HCT116 (cell line): ENCODE results near the gene DCST2. TPM values are rescaled to one million over a fixed set of nuclear protein-coding genes. Genes with fewer than 3 reads are reported as not detected.

Experiments
- ATAC-seq: fragments of 200-7000 bp; cut with Tn5 transposase; 2 replicates; pipeline ENCODE4 v1.9.1; 2020; ENCODE audit warnings: mild to moderate bottlenecking, moderate library complexity
- Bru-seq: library from RNA; stranded (reverse); fragments of 400-500 nt; gene quantifications from one replicate; lab custom pipeline; 2021; lab: Mats Ljungman, UMichigan
- BruChase-seq, 2 experiments: library from RNA; stranded (reverse); fragments of 400-500 nt; gene quantifications; one replicate each; lab custom pipeline; 2021; lab: Mats Ljungman, UMichigan
- BruUV-seq: library from RNA; stranded (reverse); fragments of 400-500 nt; replicated peaks from 2 replicates; lab custom pipeline; 2021; lab: Mats Ljungman, UMichigan
- CTCF ChIA-PET: fragments of 300-600 bp; sonication (Branson Sonifier 250); formaldehyde crosslinking; loops from one replicate; lab custom pipeline; 2021; ENCODE audit warnings: antibody characterized with exemption; lab: Charles Lee
- POLR2A ChIA-PET: fragments of 300-600, 350-600 bp; sonication (Branson Sonifier 250); formaldehyde crosslinking; loops from one replicate; lab custom pipeline; 2021; ENCODE audit warnings: antibody characterized with exemption; lab: Charles Lee
- RAD21 ChIA-PET, 2 experiments: fragments of 300-600 bp; sonication (Branson Sonifier 250); formaldehyde crosslinking; loops; one replicate each; lab custom pipeline; 2023; ENCODE audit warnings: low total read pairs in 2 of 2; ENCODE audit not compliant: uncharacterized antibody in 2 of 2, unreplicated experiment in 2 of 2, low non-redundant PET in 1 of 2; lab: Charles Lee
- DNase-seq: peaks from one replicate; pipeline ENCODE4 v3.0.0-alpha.2; 2010; ENCODE audit warnings: low read depth, low spot score
- H2AFZ ChIP-seq: fragments of 200-600 bp; shearing (Covaris generic), sonication (generic); 2 replicates; pipeline ENCODE4 v1.6.1; 2017; ENCODE audit warnings: low read depth, mixed run types, mixed read lengths, antibody characterized with exemption, low read length; ENCODE audit not compliant: poor library complexity, severe bottlenecking
- H3K27ac ChIP-seq: 2 replicates; pipeline ENCODE4 v1.5.1; 2012; ENCODE audit warnings: low read depth, low read length
- H3K27me3 ChIP-seq: fragments of 200-600 bp; sonication (generic); 2 replicates; pipeline ENCODE4 v1.6.1; 2016; ENCODE audit warnings: mixed run types, low read length, mixed read lengths; ENCODE audit not compliant: insufficient read depth
- H3K36me3 ChIP-seq, 2 experiments: fragments of 200-500 bp in 1 of 2; fragments of 200-600 bp in 1 of 2; sonication (Bioruptor generic) in 1 of 2; sonication (generic) in 1 of 2; 2 replicates each; pipeline versions ENCODE4 v1.5.1 to v1.6.1; 2014 to 2016; ENCODE audit warnings: low read length in 2 of 2, inconsistent platforms in 1 of 2, mixed read lengths in 1 of 2, mixed run types in 1 of 2; ENCODE audit not compliant: insufficient read depth in 2 of 2, control insufficient read depth in 1 of 2
- H3K4me1 ChIP-seq, 2 experiments: fragments of 200-600 bp in 1 of 2; sonication (generic) in 1 of 2; 2 replicates each; pipeline versions ENCODE4 v1.5.1 to v1.6.1; 2012 to 2017; ENCODE audit warnings: low read length in 2 of 2, inconsistent platforms in 1 of 2, mild to moderate bottlenecking in 1 of 2, mixed read lengths in 1 of 2, mixed run types in 1 of 2, moderate library complexity in 1 of 2; ENCODE audit not compliant: insufficient read depth in 2 of 2, control insufficient read depth in 1 of 2
- H3K4me2 ChIP-seq: fragments of 200-600 bp; sonication (generic); 2 replicates; pipeline ENCODE4 v1.6.1; 2017; ENCODE audit warnings: mixed run types, low read length, mixed read lengths
- H3K4me3 ChIP-seq, 2 experiments: fragments of 200-600 bp in 1 of 2; sonication (generic) in 1 of 2; replicated peaks in 1 of 2; 2 replicates each; pipeline ENCODE4 v1.5.1; 2011 to 2016; ENCODE audit warnings: low read length in 2 of 2, control low read depth in 1 of 2, low read depth in 1 of 2, mild to moderate bottlenecking in 1 of 2, mixed read lengths in 1 of 2, mixed run types in 1 of 2
- H3K79me2 ChIP-seq: fragments of 200-600 bp; sonication (generic); 2 replicates; pipeline ENCODE4 v1.6.1; 2017; ENCODE audit warnings: mild to moderate bottlenecking, mixed run types, low read length, moderate library complexity, mixed read lengths; ENCODE audit not compliant: insufficient read depth
- H3K9ac ChIP-seq: fragments of 200-600 bp; sonication (generic); 2 replicates; pipeline ENCODE4 v1.6.1; 2016; ENCODE audit warnings: low read length, mixed read lengths
- H3K9me2 ChIP-seq: fragments of 200-600 bp; sonication (generic), shearing (Covaris generic); 2 replicates; pipeline ENCODE4 v1.6.1; 2017; ENCODE audit warnings: mixed run types, mild to moderate bottlenecking, moderate library complexity; ENCODE audit not compliant: insufficient read depth
- H3K9me3 ChIP-seq, 2 experiments: fragments of 200-500 bp in 1 of 2; fragments of 200-600 bp in 1 of 2; sonication (Bioruptor generic) in 1 of 2; sonication (generic) in 1 of 2; 2 replicates each; pipeline ENCODE4 v1.6.1; 2014 to 2017; ENCODE audit warnings: low read length in 2 of 2, mixed read lengths in 2 of 2, inconsistent platforms in 1 of 2, low read depth in 1 of 2, mild to moderate bottlenecking in 1 of 2, mixed run types in 1 of 2, moderate library complexity in 1 of 2; ENCODE audit not compliant: control insufficient read depth in 1 of 2, insufficient read depth in 1 of 2
- H4K20me1 ChIP-seq: fragments of 200-600 bp; sonication (generic), shearing (Covaris generic); 2 replicates; pipeline ENCODE4 v1.6.1; 2017; ENCODE audit warnings: mixed run types, mild to moderate bottlenecking, moderate library complexity; ENCODE audit not compliant: insufficient read depth
- CEBPB ChIP-seq: IDR thresholded peaks from 2 replicates; pipeline ENCODE4 v1.6.1; 2012; ENCODE audit warnings: low read depth
- EGR1 ChIP-seq: IDR thresholded peaks from 2 replicates; pipeline ENCODE4 v1.6.1; 2012; ENCODE audit warnings: low read depth
- EZH2 ChIP-seq: fragments of 200-600 bp; sonication (generic); IDR thresholded peaks from 2 replicates; pipeline ENCODE4 v1.6.1; 2017; ENCODE audit warnings: antibody characterized with exemption, mixed run types
- FOSL1 ChIP-seq: IDR thresholded peaks from 2 replicates; pipeline ENCODE4 v1.6.1; 2012; ENCODE audit warnings: low read depth
- POLR2A ChIP-seq: IDR thresholded peaks from 2 replicates; pipeline ENCODE4 v1.7.0; 2011; ENCODE audit warnings: borderline replicate concordance; ENCODE audit not compliant: insufficient read depth, insufficient read length; ENCODE audit errors: extremely low read depth
- SRF ChIP-seq: IDR thresholded peaks from 2 replicates; pipeline ENCODE4 v1.6.1; 2012; ENCODE audit warnings: low read depth
- TCF7L2 ChIP-seq: IDR thresholded peaks from 2 replicates; pipeline ENCODE4 v1.7.0; 2011; ENCODE audit warnings: borderline replicate concordance, inconsistent platforms; ENCODE audit not compliant: insufficient read depth, insufficient read length; ENCODE audit errors: extremely low read depth
- ZBTB33 ChIP-seq: IDR thresholded peaks from 2 replicates; pipeline ENCODE4 v1.6.1; 2011; ENCODE audit warnings: mild to moderate bottlenecking, low read length, moderate library complexity; ENCODE audit not compliant: insufficient replicate concordance; ENCODE audit errors: extremely low read depth
- ZNF274 ChIP-seq: fragments of 200-500 bp; sonication (Bioruptor generic); IDR thresholded peaks from 2 replicates; pipeline ENCODE4 v1.6.1; 2014; ENCODE audit warnings: mild to moderate bottlenecking, low read depth, low read length, inconsistent platforms
- intact Hi-C: fragments of 100-400 bp; cut with micrococcal nuclease; formaldehyde crosslinking; loops from 2 replicates; pipeline ENCODE4 v1.10.0; 2022
- long read RNA-seq: library from polyadenylated mRNA; unstranded; transcript quantifications from one replicate; pipeline ENCODE4 v2.0.0, GENCODE V29; 2021; ENCODE audit not compliant: unreplicated experiment
- polyA plus RNA-seq: library from polyadenylated mRNA; unstranded; fragments of >200 nt; gene quantifications from 2 replicates; pipeline ENCODE4 v1.2.1, GENCODE V29; 2012; ENCODE audit warnings: missing spikeins
- total RNA-seq: library from RNA; stranded (reverse); gene quantifications from one replicate; pipeline ENCODE4 v1.2.1, GENCODE V29; 2021; ENCODE audit not compliant: unreplicated experiment
- TF ChIP-seq, protein P1 (sequence below): IDR thresholded peaks from 2 replicates; pipeline ENCODE4 v1.6.1; 2012

Gene DCST2
- total RNA-seq = 2.0 TPM
- 2.4 and 2.9 TPM in 2 replicates for polyA plus RNA-seq
- Bru-seq, nascent RNA = percentile 30 among the genes with signal in this experiment
- BruChase-seq, experiment 1, labeled RNA remaining after a 6-hour chase = percentile 37 among the genes with signal in this experiment
- percentile 34 among the genes with signal in this experiment for BruChase-seq, experiment 2, labeled RNA remaining after a 2-hour chase
- long read RNA-seq, partial matches to known transcripts = 2 of 7 reads
- long read RNA-seq, other reads (novel, unspliced or antisense) = 5 of 7 reads

DNA sequence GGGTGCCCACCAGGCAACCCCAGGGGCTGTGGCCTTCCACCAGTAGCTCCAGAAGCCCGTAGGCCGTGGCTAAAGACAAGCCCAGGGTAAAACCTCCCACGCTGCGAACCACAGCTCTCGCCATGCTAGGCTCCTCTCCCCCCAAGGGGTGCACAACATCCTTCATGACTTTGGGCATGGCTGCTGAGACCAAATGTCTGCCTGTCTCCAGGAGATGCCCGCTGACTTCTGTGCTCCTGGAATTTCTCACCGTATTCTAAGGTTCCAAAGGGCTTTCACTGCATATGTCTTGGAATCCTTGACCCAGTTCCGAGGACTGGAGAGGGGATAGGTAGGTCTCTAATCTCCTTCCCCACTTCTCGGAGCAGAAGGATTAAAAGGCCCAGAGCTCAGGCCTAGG is at the start of gene DCST2, which contains the start of gene DCST1:
Gene DCST2, minus strand, starts transcription at position 258 of the 400 bp plus-strand sequence. Its CDS starts 80 bp downstream, at position 178.
Gene DCST1, plus strand, starts transcription at position 301 of the 400 bp plus-strand sequence. CDS start 213 bp downstream, outside the sequence.
- H3K79me2 ChIP-seq = no peaks in the 10 kb centered on the region
- no peaks in the 10 kb centered on the region for H3K27me3 ChIP-seq
- H3K4me2 ChIP-seq = no peak within 1 kb of the TSS
- no peak within 1 kb of the TSS for H3K27ac ChIP-seq
- no peaks in the 10 kb centered on the region for H3K36me3 ChIP-seq
- POLR2A ChIA-PET = no interaction called here
- BruUV-seq = no TSS peak
- CTCF ChIA-PET = no interaction called here
- H3K4me1 ChIP-seq = peaks cover 0 to 7% of the 10 kb centered on the region in 2 experiments; a peak in 2 of 4 replicates
- ATAC-seq = no peak
- RAD21 ChIA-PET = no interaction called here
- H3K9me2 ChIP-seq = no peaks in the 10 kb centered on the region
- DNase-seq = no peak
- intact Hi-C loops = no loop called here
- no peak within 1 kb of the TSS for H3K9ac ChIP-seq
- H4K20me1 ChIP-seq = no peaks in the 10 kb centered on the region
- TF ChIP-seq EZH2 (no peak), CEBPB (no peak), SRF (no peak), ZNF274 (no peak), POLR2A (no peak), TCF7L2 (no peak), ZBTB33 (no peak), FOSL1 (no peak), EGR1 (no peak)
- TF ChIP-seq, protein P1, sequence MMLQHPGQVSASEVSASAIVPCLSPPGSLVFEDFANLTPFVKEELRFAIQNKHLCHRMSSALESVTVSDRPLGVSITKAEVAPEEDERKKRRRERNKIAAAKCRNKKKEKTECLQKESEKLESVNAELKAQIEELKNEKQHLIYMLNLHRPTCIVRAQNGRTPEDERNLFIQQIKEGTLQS = no peak
- no peak within 1 kb of the TSS for H3K4me3 ChIP-seq
- H2AFZ ChIP-seq = no peak within 1 kb of the TSS
- H3K9me3 ChIP-seq = no peaks in the 10 kb centered on the region
